OCI-LY7 (cell line): ENCODE data around the gene PIGO.

Experiments used
- EZH2phosphoT487 ChIP-seq: fragments of 200-600 bp; sonication (generic); IDR thresholded peaks from 2 replicates; pipeline ENCODE4 v1.6.1; 2018; ENCODE audit warnings: low read depth, borderline replicate concordance, mild to moderate bottlenecking, mixed run types, antibody characterized with exemption, low read length, moderate library complexity, mixed read lengths
- TF ChIP-seq, protein P1 (sequence below): fragments of 200-600 bp; sonication (generic); conservative IDR thresholded peaks from 2 replicates; pipeline ENCODE4 v1.5.1; 2014; ENCODE audit warnings: mild to moderate bottlenecking, antibody characterized with exemption, low read length, moderate library complexity, mixed read lengths

DNA sequence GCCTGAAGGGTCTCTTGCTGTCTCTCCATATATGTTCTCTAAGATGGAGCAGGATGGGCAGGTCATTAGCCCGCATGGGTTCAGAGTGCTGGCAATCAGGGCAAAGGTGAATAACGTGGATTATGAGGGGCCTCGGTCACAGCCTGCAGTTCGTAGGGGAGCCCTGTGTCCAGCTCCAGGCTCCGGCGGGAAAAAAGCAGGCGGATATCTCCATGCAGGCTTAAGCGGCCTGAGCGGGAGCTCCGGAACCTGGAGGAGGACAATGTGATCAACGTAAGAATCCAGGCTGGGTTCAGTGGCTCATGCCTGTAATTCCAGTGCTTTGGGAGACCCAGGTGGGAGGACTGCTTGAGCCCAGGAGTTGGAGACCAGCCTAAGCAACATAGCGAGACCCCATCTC is 8.7 kb upstream of the PIGO start:
- TF ChIP-seq, protein P1, sequence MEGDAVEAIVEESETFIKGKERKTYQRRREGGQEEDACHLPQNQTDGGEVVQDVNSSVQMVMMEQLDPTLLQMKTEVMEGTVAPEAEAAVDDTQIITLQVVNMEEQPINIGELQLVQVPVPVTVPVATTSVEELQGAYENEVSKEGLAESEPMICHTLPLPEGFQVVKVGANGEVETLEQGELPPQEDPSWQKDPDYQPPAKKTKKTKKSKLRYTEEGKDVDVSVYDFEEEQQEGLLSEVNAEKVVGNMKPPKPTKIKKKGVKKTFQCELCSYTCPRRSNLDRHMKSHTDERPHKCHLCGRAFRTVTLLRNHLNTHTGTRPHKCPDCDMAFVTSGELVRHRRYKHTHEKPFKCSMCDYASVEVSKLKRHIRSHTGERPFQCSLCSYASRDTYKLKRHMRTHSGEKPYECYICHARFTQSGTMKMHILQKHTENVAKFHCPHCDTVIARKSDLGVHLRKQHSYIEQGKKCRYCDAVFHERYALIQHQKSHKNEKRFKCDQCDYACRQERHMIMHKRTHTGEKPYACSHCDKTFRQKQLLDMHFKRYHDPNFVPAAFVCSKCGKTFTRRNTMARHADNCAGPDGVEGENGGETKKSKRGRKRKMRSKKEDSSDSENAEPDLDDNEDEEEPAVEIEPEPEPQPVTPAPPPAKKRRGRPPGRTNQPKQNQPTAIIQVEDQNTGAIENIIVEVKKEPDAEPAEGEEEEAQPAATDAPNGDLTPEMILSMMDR = no peak
- no peak for TF ChIP-seq EZH2phosphoT487
